H9 (cell line): ENCODE data around the gene MVB12A. TPM values are rescaled to one million over a fixed set of nuclear protein-coding genes. Genes with fewer than 3 reads are reported as not detected.

Experiments
- DNase-seq: peaks from one replicate; pipeline ENCODE4 v3.0.0-alpha.2; 2017
- H2AFZ ChIP-seq: one replicate; pipeline ENCODE4 v1.6.1; 2013; ENCODE audit warnings: mild to moderate bottlenecking, low read length, control low read depth, moderate library complexity
- H2AK5ac ChIP-seq: 2 replicates; pipeline ENCODE4 v1.6.1; 2013; ENCODE audit warnings: low read length, control low read depth, mixed read lengths; ENCODE audit not compliant: insufficient read length
- H2BK120ac ChIP-seq: one replicate; pipeline ENCODE4 v1.6.1; 2013; ENCODE audit warnings: low read depth, mild to moderate bottlenecking, low read length, control low read depth, inconsistent platforms; ENCODE audit not compliant: poor library complexity, severe bottlenecking
- H2BK12ac ChIP-seq: 2 replicates; pipeline ENCODE4 v1.6.1; 2013; ENCODE audit warnings: low read length, control low read depth, mixed read lengths, low read depth; ENCODE audit not compliant: insufficient read length
- H2BK15ac ChIP-seq: 2 replicates; pipeline ENCODE4 v1.6.1; 2013; ENCODE audit warnings: low read depth, low read length, control low read depth
- H2BK20ac ChIP-seq: one replicate; pipeline ENCODE4 v1.6.1; 2013; ENCODE audit warnings: low read depth, mild to moderate bottlenecking, low read length, control low read depth, inconsistent platforms; ENCODE audit not compliant: poor library complexity, severe bottlenecking
- H2BK5ac ChIP-seq: 2 replicates; pipeline ENCODE4 v1.6.1; 2013; ENCODE audit warnings: low read length, control low read depth, mixed read lengths; ENCODE audit not compliant: insufficient read length
- H3K14ac ChIP-seq: 2 replicates; pipeline ENCODE4 v1.6.1; 2013; ENCODE audit warnings: low read length, control low read depth; ENCODE audit not compliant: insufficient read depth
- H3K18ac ChIP-seq: 2 replicates; pipeline ENCODE4 v1.6.1; 2013; ENCODE audit warnings: low read depth, mild to moderate bottlenecking, mixed read lengths, low read length, control low read depth; ENCODE audit not compliant: insufficient read length
- H3K23ac ChIP-seq: 2 replicates; pipeline ENCODE4 v1.6.1; 2013; ENCODE audit warnings: low read length, control low read depth, mixed read lengths, low read depth; ENCODE audit not compliant: insufficient read length
- H3K23me2 ChIP-seq: 2 replicates; pipeline ENCODE4 v1.6.1; 2013; ENCODE audit warnings: low read depth, mild to moderate bottlenecking, mixed read lengths, low read length, control low read depth; ENCODE audit not compliant: insufficient read length, poor library complexity, severe bottlenecking
- H3K27ac ChIP-seq: 2 replicates; pipeline ENCODE4 v1.5.1; 2013; ENCODE audit warnings: low read length, control low read depth, mixed read lengths, low read depth; ENCODE audit not compliant: insufficient read length
- H3K27me3 ChIP-seq: 2 replicates; pipeline ENCODE4 v1.6.1; 2013; ENCODE audit warnings: low read length, control low read depth, inconsistent platforms; ENCODE audit not compliant: insufficient read depth
- H3K4ac ChIP-seq: 2 replicates; pipeline ENCODE4 v1.6.1; 2013; ENCODE audit warnings: low read depth, mild to moderate bottlenecking, control low read depth, inconsistent platforms, low read length, moderate library complexity
- H3K4me1 ChIP-seq: 2 replicates; pipeline ENCODE4 v1.6.1; 2013; ENCODE audit warnings: low read length, control low read depth, inconsistent platforms; ENCODE audit not compliant: insufficient read depth
- H3K4me2 ChIP-seq: 2 replicates; pipeline ENCODE4 v1.6.1; 2013; ENCODE audit warnings: low read length, control low read depth, mixed read lengths; ENCODE audit not compliant: insufficient read length, insufficient read depth
- H3K56ac ChIP-seq: 2 replicates; pipeline ENCODE4 v1.6.1; 2013; ENCODE audit warnings: low read depth, mild to moderate bottlenecking, mixed read lengths, low read length, control low read depth; ENCODE audit not compliant: insufficient read length
- H3K79me1 ChIP-seq: 2 replicates; pipeline ENCODE4 v1.6.1; 2013; ENCODE audit warnings: low read depth, mild to moderate bottlenecking, moderate library complexity, low read length, control low read depth, inconsistent platforms; ENCODE audit not compliant: insufficient read depth, poor library complexity, severe bottlenecking
- H3K79me2 ChIP-seq: 2 replicates; pipeline ENCODE4 v1.6.1; 2013; ENCODE audit warnings: low read length, control low read depth, inconsistent platforms; ENCODE audit not compliant: insufficient read depth
- H3K9ac ChIP-seq: 2 replicates; pipeline ENCODE4 v1.6.1; 2013; ENCODE audit warnings: low read length, control low read depth, mixed read lengths; ENCODE audit not compliant: insufficient read length; ENCODE audit errors: extremely low read depth
- H3K9me3 ChIP-seq: one replicate; pipeline ENCODE4 v1.6.1; 2013; ENCODE audit warnings: low read depth, low read length, inconsistent platforms; ENCODE audit not compliant: control insufficient read depth
- H3T11ph ChIP-seq: one replicate; pipeline ENCODE4 v1.6.1; 2013; ENCODE audit warnings: mild to moderate bottlenecking, low read length, control low read depth, inconsistent platforms
- H4K20me1 ChIP-seq: one replicate; pipeline ENCODE4 v1.6.1; 2013; ENCODE audit not compliant: control insufficient read depth, insufficient read length, insufficient read depth
- H4K5ac ChIP-seq: 2 replicates; pipeline ENCODE4 v1.6.1; 2013; ENCODE audit warnings: low read depth, mild to moderate bottlenecking, mixed read lengths, low read length, control low read depth; ENCODE audit not compliant: insufficient read length
- H4K8ac ChIP-seq: replicated peaks from 2 replicates; pipeline ENCODE4 v1.6.1; 2013; ENCODE audit warnings: low read length, control low read depth, mixed read lengths, low read depth; ENCODE audit not compliant: insufficient read length
- H4K91ac ChIP-seq: 2 replicates; pipeline ENCODE4 v1.6.1; 2013; ENCODE audit warnings: low read depth, mild to moderate bottlenecking, moderate library complexity, mixed read lengths, low read length, control low read depth; ENCODE audit not compliant: insufficient read length
- H3K27ac Mint-ChIP-seq, 3 experiments: 2 replicates in 2 of 3; 3 replicates in 1 of 3; pipeline ENCODE4 v1.8.0; 2020 to 2021; ENCODE audit warnings: mixed read lengths in 3 of 3, mild to moderate bottlenecking in 1 of 3, moderate library complexity in 1 of 3
- H3K27me3 Mint-ChIP-seq: 2 replicates; pipeline ENCODE4 v1.8.0; 2021; ENCODE audit warnings: low read depth, mild to moderate bottlenecking, moderate library complexity, mixed read lengths
- H3K36me3 Mint-ChIP-seq, 3 experiments: 2 replicates in 2 of 3; 3 replicates in 1 of 3; pipeline ENCODE4 v1.8.0; 2020 to 2021; ENCODE audit warnings: low read depth in 3 of 3, mixed read lengths in 3 of 3; ENCODE audit not compliant: insufficient read depth in 1 of 3
- H3K4me1 Mint-ChIP-seq, 2 experiments: 2 replicates each; pipeline ENCODE4 v1.8.0; 2020; ENCODE audit warnings: mixed read lengths in 2 of 2
- H3K4me3 Mint-ChIP-seq, 2 experiments: 2 replicates in 1 of 2; 3 replicates in 1 of 2; pipeline ENCODE4 v1.8.0; 2020 to 2021; ENCODE audit warnings: mild to moderate bottlenecking in 2 of 2, mixed read lengths in 2 of 2, moderate library complexity in 1 of 2
- H3K9me3 Mint-ChIP-seq, 2 experiments: 2 replicates in 1 of 2; 3 replicates in 1 of 2; pipeline ENCODE4 v1.8.0; 2020; ENCODE audit warnings: mild to moderate bottlenecking in 2 of 2, mixed read lengths in 2 of 2, moderate library complexity in 1 of 2
- CTCF ChIP-seq: fragments of 200-600 bp; sonication (generic); conservative IDR thresholded peaks from 3 replicates; pipeline ENCODE4 v1.8.0; 2021; ENCODE audit warnings: antibody characterized with exemption, mild to moderate bottlenecking
- WGBS: extraction: QIAGEN DNeasy Blood & Tissue Kit; methylation state at CpG from one replicate; pipeline ENCODE4 v1.1.7; 2013; ENCODE audit warnings: missing lambda C conversion rate, low lambda C conversion rate, mixed read lengths; ENCODE audit not compliant: insufficient read length; ENCODE audit errors: extremely low coverage; 5-methylcytosine and 5-hydroxymethylcytosine counted together
- total RNA-seq: library from RNA; stranded (reverse); gene quantifications from 2 replicates; pipeline ENCODE4 v1.2.1, GENCODE V29; 2021

Gene MVB12A
- total RNA-seq, 1 experiment from 2014 or later: 50.4 TPM

GRCh38 chr19:17391371-17392151, 28.3 kb upstream of the MVB12A start:
- H3K9me3 ChIP-seq: no peaks in the 10 kb centered on the region
- H4K5ac ChIP-seq: no peak overlapping the region
- no peak overlapping the region for H3K4ac ChIP-seq
- no peak overlapping the region for H3K23ac ChIP-seq
- H3K9ac ChIP-seq: no peak overlapping the region
- H4K91ac ChIP-seq: no peak overlapping the region
- H2BK20ac ChIP-seq: no peak overlapping the region
- peaks cover 9 to 10% of the 10 kb centered on the region in 2 experiments for H3K9me3 Mint-ChIP-seq
- H2AFZ ChIP-seq: no peak overlapping the region
- H3K27ac ChIP-seq: no peak overlapping the region
- no peak overlapping the region for H3K14ac ChIP-seq
- no peaks in the 10 kb centered on the region for H3K79me1 ChIP-seq
- no peaks in the 10 kb centered on the region for H3K4me1 ChIP-seq
- no peaks in the 10 kb centered on the region for H3K79me2 ChIP-seq
- peak; percentile 38 for DNase-seq
- no peak overlapping the region for H3K18ac ChIP-seq
- no peaks in the 10 kb centered on the region for H3K27me3 ChIP-seq
- peaks cover 22% of the 10 kb centered on the region for H3K27me3 Mint-ChIP-seq
- no peak overlapping the region for H2BK120ac ChIP-seq
- H4K20me1 ChIP-seq: no peaks in the 10 kb centered on the region
- H3T11ph ChIP-seq: no peak overlapping the region
- no peak overlapping the region for H3K56ac ChIP-seq
- H3K36me3 Mint-ChIP-seq: peaks cover 0 to 2% (median 0%) of the 10 kb centered on the region in 3 experiments; a peak in 2 of 7 replicates
- peak overlapping the region; percentile 88 for H3K4me2 ChIP-seq
- H3K23me2 ChIP-seq: peaks cover 14% of the 10 kb centered on the region
- WGBS: no CpG with 5 or more reads among the region's 26 CpGs
- no peak overlapping the region for H2BK5ac ChIP-seq
- H3K4me3 Mint-ChIP-seq: peak overlapping the region; percentile 82 to 90
- no peak overlapping the region for H2BK12ac ChIP-seq
- peak; percentile 17; the same call in 2 of the 3 replicates for TF ChIP-seq CTCF
- peak overlapping the region in 1 of 3 experiments; percentile 47; a peak in 1 of 7 replicates for H3K27ac Mint-ChIP-seq
- H4K8ac ChIP-seq: no peak overlapping the region
- H2AK5ac ChIP-seq: no peak overlapping the region
- H2BK15ac ChIP-seq: no peak overlapping the region
- H3K4me1 Mint-ChIP-seq: peaks cover 12 to 14% of the 10 kb centered on the region in 2 experiments
